GM10266 (cell line): ENCODE data around the gene DHRS12.
A peak's percentile ranks its signal among the peaks of the same experiment; 100 is the strongest.

Experiments used
- DNase-seq: peaks from one replicate; pipeline ENCODE4 v3.0.0; 2012; ENCODE audit errors: extremely low spot score
- TF ChIP-seq, protein P1 (sequence below): IDR thresholded peaks from 2 replicates; pipeline ENCODE4 v1.5.1; 2012; ENCODE audit warnings: mild to moderate bottlenecking, low read depth; ENCODE audit not compliant: control insufficient read depth, insufficient read depth; ENCODE audit errors: missing control alignments

DHRS12 gene

GRCh38 chr13:51797664-51798488, 6.1 kb downstream of the DHRS12 start:
- peak; percentile 57 for DNase-seq

GRCh38 chr13:51796546-51796945, 7.4 kb downstream of the DHRS12 start:
- TF ChIP-seq, protein P1, sequence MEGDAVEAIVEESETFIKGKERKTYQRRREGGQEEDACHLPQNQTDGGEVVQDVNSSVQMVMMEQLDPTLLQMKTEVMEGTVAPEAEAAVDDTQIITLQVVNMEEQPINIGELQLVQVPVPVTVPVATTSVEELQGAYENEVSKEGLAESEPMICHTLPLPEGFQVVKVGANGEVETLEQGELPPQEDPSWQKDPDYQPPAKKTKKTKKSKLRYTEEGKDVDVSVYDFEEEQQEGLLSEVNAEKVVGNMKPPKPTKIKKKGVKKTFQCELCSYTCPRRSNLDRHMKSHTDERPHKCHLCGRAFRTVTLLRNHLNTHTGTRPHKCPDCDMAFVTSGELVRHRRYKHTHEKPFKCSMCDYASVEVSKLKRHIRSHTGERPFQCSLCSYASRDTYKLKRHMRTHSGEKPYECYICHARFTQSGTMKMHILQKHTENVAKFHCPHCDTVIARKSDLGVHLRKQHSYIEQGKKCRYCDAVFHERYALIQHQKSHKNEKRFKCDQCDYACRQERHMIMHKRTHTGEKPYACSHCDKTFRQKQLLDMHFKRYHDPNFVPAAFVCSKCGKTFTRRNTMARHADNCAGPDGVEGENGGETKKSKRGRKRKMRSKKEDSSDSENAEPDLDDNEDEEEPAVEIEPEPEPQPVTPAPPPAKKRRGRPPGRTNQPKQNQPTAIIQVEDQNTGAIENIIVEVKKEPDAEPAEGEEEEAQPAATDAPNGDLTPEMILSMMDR = no peak
- DNase-seq = no peak

More at GRCh38 chr13:51797664-51798488, 6.1 kb downstream of the DHRS12 start:
- TF ChIP-seq, protein P1 = peak; percentile 68

DNA sequence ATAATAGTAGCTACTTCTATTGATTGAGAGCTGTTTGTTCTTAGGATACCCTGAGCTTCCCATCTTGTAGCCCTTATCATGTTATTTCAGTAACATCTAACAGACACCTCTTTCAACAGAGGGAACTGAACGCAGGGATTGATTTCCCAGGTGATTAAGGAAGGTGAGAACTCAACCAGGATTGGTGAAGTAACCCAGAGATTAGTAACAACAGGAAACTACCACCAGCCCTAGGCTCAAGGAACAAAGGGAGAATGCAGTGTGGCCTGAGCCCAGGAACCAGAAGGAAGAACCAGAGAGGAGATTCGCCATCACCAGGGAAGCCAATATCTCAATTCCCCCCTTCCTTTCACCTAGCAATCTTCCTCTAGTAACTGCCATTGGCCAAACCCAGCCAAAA, 8.5 kb downstream of the DHRS12 start:
- no peak for DNase-seq
- TF ChIP-seq, protein P1 = no peak

GRCh38 chr13:51794964-51795363, 9.0 kb downstream of the DHRS12 start:
- TF ChIP-seq, protein P1 = no peak
- no peak for DNase-seq

DNA sequence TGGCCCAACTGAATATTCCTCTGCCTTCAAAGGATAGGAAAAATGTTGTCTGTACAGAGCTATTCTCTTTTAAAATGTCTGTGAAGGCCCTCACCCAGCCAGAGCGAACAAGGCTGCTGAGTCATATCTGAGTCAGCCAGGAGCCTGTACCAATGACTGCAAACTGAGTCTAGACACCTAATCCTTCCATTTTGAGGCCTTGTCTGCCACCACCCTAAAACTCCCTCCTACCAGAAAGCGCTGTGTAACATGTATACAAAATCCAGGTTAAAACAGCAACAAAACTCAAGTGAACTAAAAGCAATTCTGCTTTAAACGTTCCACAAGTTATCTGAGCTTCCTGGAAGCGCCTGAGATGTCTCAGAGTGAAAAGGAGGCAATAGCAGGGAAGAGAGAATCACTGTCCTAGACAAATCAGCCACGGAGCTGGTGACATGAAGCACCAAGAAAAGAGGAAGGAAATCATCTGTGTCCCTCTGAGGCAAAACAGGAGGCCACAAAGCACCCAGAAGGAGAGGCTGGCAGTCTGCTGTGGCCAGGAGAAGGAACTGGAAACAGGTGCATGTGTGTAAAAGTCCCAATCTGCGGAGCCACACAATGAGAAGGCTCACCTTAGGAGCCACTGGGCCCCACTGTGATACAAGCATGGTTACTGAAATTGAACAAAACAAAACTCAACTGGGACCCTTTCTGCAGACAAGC, 10.2 kb downstream of the DHRS12 start:
- DNase-seq = peak; percentile 43
- TF ChIP-seq, protein P1 = no peak

DNA sequence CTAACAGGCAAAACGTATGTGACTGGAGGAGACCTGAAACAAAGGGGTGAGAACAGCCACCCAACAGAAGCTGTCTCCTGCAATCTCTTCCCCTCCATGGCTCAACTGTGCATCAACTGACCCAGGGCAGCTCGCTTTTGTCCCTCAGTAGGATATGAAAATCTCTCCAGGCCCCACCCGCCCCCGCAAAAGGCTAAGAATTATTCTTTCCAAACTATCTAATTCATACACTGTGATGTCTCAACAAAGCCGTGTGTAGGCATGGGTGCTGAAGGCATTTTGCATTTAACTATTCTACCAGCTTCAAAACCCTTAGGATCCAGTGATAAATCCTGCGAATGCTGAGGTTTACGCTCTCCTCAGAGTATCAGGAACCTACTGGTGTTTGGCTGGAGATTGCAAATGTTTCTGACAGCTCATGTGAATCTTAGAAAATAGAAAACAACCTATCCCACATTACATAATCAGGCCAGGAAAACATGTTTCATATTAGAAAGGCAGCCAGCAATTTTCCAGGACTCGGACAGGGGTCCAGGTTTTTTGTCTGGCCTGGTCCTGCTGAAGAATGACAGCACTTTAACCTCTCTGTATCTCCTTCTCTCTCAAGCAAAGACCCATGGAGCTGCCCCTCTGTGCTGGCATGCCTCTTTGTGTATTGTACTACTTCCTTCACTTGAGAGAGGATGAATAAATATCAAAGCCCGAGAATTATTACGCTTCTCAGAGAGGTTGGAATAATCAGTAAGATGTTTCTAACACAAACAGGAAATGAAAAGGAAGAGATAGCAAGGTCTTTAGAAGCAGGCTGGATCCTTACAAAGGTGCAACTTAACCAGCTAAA, 17.3 kb downstream of the DHRS12 start:
- no peak for DNase-seq
- TF ChIP-seq, protein P1 = no peak
